Endometrial microvascular endothelial cells (primary cell): ENCODE data around the gene MCRS1. TPM values are rescaled to one million over a fixed set of nuclear protein-coding genes. Genes with fewer than 3 reads are reported as not detected.

Experiments used
- in situ Hi-C: cut with HindIII; loops from 2 replicates; pipeline ENCODE4 v1.10.0; 2017; ENCODE audit warnings: low sequenced_read_pairs, low pct_unique_long_range_greater_than_20kb; ENCODE audit errors: inconsistent ontology term
- total RNA-seq: library from RNA; depleted of rRNA; stranded (reverse); fragments of >200 nt; gene quantifications from one replicate; pipeline ENCODE4 v1.2.3, GENCODE V29; 2015; ENCODE audit errors: inconsistent ontology term

Gene MCRS1
- total RNA-seq, 1 donor from 2014 or later, result 105 TPM

DNA sequence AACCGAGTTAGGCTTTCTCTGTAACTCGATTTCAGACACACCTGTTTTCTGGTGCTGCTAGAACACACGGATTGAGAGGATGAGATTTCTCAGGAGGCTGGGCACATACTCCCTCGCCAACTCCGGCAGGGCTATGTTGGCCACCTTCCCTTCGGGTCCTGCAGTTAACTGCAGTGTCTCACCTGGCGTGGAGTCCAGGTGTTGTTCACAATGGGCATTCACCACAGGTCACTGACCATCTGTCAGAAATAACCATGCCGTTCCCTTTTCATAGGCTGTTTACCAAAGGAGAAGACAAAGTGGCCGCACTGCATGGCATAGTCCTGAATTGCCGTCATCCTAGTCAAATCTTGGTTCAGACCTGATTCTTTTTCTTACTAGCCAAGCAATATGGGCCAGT, 34.6 kb downstream of the MCRS1 start:
- in situ Hi-C loops, result no loop called here

DNA sequence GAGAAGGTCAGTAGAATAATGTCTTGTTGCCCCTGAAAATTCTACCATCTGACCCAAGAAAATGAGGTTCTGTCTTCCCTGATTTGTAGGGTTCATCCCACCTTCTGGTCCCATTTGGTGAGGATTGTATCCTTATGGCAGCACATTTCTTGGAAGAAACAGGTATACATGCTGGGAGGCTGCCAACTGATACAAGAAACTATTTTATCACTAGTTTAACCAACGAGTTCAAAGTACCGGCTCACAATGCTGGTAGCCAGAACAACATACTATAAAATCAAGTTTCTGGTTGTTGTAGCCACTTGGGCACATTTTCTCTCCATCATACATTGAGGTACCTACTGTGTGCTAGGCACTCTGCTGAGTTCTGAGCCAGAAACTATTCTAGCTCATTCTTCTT, 36.2 kb downstream of the MCRS1 start:
- in situ Hi-C loops, result no loop called here

DNA sequence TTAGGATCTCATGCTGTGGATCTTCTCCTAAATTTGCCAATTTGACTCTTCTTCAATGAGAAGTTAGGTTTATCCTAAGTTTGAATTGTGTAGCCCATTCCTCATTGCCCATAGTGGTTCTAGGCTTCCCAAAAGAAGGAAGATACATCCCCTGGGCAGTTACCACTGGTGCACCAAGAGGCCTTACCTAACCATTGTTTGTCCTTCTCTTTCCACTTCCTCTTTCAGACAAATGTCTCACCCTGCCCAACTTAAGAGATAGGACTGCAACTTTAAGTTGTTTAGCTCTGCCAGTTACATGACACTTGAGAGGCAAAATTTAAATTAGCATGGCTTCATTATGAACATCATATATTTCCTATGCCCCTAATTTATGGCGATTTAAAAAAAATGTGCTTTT, 38.5 kb downstream of the MCRS1 start:
- in situ Hi-C loops, result no loop called here

DNA sequence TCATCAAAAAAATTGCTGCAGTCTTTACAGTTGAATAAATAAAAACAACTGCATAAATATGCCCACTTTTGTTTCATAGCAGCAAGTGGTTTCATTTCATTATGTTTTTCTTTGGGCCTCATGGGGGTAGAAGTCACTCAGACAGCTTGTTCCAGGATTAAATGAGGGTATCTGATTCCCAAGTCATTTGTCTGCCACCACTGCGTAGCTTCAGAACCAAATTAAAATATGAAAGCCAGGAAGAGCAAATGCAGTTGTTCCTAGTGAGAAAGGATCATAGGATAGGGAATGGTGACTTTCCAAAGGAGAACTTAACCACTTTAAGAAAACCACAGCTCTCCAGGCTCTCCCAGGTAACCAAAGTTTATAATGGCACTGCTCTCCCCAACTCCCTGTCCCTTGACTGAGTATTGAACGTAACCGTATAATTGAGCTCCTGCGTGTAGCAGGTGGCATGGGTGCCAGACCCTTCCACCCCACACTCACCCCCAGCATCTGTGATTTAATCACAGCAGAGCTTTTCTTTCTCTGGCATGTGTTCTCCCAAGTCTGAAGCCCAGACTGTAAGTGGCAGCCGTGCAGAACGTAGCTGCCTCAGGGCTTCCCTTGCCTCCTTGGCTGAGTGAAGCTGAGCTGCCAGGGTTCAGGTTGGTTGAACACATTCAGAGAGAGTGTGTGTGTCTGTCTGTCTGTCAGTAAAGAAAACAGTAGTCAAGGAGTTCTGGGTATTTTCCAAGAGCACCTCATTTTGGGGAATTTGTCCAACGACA, 40.4 kb downstream of the MCRS1 start:
- in situ Hi-C loops, result no loop called here

DNA sequence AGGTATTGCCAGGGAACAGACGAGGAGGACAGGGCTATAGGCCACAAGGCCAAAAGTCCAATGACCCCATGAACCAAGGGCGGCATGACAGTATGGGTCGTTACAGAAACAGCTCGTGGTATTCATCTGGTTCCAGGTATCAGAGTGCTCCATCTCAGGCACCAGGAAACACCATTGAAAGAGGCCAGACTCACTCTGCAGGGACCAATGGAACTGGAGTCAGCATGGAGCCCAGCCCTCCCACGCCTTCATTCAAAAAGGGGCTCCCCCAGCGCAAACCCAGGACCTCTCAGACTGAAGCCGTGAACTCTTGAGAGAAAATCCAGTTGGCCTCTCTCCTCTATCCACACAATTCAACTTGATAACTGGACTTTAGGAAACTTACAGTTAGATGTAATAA, 42.0 kb downstream of the MCRS1 start:
- in situ Hi-C loops, result no loop called here

DNA sequence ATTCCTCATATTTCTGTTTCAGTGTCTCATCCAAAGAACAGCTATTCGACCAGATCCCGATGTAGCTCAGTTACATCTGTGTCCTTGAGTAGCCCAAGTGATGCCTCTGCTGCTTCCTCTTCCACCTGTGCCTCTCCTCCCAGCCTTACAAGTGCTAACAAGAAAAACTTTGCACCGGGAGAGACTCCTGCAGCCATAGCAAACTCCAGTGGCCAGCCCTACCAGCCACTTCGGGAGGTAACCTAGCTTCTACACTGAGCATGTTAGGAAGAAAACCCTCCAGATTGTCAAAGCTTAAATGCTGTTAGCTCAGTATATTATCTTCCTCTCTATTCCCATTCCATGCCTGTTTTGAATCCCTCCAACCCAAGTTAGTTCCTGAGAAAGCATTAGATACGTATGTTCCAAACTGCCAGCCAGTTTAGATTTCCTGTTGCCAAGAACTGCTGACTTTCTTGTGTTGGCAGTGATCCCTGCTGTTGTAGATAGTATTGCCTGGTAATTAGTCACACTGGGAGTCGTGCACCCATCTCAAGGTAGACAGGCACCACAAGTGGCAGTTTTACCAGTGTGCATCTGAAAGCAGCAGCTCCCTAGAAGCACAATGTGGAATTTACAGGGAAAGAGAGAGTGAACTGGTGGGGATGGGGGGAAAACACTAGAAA, 43.1 kb downstream of the MCRS1 start:
- in situ Hi-C loops, result no loop called here

DNA sequence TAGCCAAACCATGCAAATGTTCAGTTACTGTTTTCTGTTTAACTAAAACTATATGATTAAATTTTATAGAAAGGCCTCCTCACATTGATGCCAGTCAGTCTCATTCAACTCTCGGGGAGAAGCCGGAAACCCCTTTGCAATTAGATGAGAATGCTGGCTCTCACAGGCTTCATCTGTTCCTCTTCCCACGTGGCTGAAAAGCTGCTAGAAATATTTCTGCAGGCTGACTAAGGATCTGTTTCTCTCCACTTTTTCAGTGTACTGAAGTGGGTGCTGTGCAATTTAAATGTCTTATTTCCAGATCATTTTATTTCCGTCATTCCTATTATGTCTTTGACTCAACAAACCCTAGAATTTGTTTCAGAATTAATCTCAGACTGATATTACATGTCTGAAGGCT, 46.6 kb downstream of the MCRS1 start:
- in situ Hi-C loops, result no loop called here

DNA sequence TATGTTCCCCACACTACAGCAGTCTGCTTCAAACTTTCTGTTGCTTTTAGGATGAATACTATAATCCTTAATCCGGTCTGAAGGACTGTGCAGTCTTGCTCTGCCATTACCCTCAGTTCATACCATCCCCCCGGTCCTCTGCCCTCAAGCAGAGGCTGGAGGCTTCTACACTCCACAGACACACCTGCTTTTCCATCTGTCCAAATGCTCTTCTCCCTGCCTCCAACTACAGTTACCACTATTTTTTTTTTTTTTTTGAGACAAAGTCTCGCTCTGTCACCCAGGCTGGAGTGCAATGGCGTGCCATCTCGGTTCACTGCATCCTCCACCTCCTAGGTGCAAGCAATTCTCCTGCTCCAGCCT, 48.4 kb downstream of the MCRS1 start:
- in situ Hi-C loops, result no loop called here

DNA sequence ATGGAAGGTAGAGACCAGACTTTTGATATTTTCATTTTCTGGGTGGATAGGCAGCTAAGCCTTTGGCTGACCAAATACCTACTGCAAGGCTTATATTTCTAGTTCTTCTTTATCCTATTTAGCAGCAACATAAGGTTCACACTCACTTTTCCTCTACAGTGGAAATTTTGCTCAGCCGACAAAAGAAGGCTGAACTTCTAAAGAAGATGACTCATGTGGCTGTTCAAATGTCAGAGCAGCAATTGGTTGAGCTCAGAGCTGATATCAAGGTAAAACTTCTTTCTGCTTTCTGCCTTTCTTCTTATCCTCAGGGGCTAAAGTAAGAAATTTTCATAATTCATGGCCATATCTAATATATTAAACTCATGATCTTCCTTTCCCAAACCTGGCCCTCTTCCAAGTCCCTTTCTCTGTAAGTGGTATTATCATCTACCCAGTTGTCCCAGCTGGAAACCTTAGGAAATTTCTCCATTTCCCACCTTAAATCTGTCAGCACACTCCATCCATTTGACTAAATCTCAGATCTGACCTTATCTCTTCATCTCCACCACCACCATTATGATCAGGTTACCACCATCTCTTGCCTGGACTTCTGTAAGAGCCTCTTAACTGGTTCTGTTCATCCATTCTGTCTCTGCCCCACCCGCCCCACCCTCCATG, 48.9 kb downstream of the MCRS1 start:
- in situ Hi-C loops, result no loop called here

DNA sequence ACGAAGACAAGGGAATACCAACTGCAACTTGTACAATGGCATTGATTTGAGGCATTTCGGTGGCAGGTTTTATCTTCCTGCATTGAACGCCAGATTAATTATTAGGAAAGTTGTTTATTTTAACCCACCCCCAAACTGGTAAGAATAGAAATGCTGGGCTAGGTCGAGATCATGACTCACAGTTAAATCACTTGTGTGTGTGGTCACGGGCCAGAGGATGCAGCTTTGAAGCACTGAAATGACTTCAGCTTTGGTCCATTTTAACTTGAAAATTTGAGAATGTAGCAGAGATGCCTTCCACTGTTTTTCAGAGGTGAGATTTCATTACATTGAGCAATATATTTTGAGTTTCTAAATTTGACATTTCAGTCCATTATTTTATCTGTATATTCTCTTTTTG, 52.7 kb downstream of the MCRS1 start:
- in situ Hi-C loops, result no loop called here

DNA sequence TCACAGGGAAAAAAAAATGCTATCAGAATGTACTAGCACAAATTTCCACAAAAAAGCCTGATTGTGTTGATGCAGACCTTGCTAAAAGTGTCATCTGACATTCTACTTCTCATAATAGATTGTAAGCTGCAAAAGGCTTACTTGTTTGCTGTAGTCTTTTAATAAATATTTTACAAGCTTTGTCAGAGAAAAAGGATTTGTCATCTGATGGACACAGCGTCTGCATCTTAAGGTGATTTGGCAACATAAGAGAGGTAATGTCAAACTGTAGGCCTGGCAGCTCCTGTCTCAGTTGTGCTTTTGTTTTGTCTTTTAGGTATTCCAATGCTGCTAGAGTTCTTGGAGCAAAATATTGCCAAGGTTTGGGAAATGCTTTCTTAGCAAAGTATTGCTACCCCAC, 55.4 kb downstream of the MCRS1 start:
- in situ Hi-C loops, result loop anchor here (5.0 kb wide), 1 partner anchor 145 kb away; the partner anchor contains the start of gene SPATS2

DNA sequence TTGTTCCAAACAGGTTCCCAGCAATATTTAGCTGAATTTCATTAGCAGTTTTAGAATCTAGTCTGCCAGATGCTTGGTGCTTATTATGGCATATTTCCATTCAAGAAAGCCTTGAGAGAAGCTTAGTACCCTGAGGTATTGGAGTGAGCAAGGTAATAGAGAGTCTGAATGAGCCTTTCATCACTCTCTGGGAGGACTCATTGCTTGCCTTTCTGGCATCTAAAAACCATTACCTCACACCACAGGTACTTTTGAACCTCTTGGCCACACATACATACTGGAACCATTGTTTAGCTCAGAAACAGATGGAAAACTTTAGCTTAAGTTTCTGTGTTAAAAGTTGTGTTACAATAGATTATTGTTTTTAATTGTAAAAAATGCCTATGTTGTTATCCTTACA, 56.5 kb downstream of the MCRS1 start:
- in situ Hi-C loops, result loop anchor here (5.0 kb wide), 1 partner anchor 144 kb away; the partner anchor contains the start of gene SPATS2

DNA sequence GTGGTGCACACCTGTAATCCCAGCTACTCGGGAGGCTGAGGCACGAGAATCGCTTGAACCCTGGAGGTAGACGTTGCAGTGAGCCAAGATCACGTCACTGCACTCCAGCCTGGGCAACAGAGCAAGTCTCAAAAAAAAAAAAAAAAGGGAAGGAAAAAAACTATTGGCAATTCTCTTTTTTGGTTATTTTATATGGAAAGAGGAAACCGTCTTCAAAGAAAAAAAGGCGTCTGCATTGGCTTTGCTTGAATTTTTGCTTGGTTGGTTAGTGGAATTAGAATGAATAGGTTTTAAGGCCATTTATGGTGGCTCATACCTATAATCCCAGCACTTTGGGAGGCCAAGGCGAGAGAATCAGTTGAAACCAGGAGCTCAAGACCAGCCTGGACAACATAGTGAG, 58.3 kb downstream of the MCRS1 start:
- in situ Hi-C loops, result loop anchor here (5.0 kb wide), 1 partner anchor 142 kb away; the partner anchor contains the start of gene SPATS2

Other genes starting within 250 kb of the MCRS1 start
- gene TROAP, start 244.9 kb downstream of the MCRS1 start, total RNA-seq, result 32.7 TPM
- gene C1QL4, start 231.0 kb downstream of the MCRS1 start, total RNA-seq, result not detected
- 1.1 TPM for gene DNAJC22, start 221.3 kb downstream of the MCRS1 start, total RNA-seq
- gene SPATS2, start 200.7 kb downstream of the MCRS1 start, total RNA-seq, result 65.6 TPM
- gene KCNH3, start 29.1 kb downstream of the MCRS1 start, total RNA-seq, result 0.09 TPM
- not detected for gene FAM186B, start 37.5 kb upstream of the MCRS1 start, total RNA-seq
- 7.2 TPM for gene PRPF40B, start 55.4 kb upstream of the MCRS1 start, total RNA-seq
- gene FMNL3, start 139.3 kb upstream of the MCRS1 start, total RNA-seq, result 46.6 TPM
- 415 TPM for gene TMBIM6, start 173.4 kb upstream of the MCRS1 start, total RNA-seq